C4-2B (cell line): ENCODE data around the gene CSNK2A1.
"Not testable (repeated sequence)": the region's sequence is repeated elsewhere in the genome, so short reads cannot be mapped to it uniquely, and the experiment has no call there.

ENCODE experiments used
- CTCF ChIP-seq: fragments of 450-650 bp; conservative IDR thresholded peaks from 2 replicates; pipeline ENCODE4 v1.5.1; 2017; ENCODE audit warnings: mild to moderate bottlenecking
- ZFX ChIP-seq: fragments of 450-650 bp; IDR thresholded peaks from 2 replicates; pipeline ENCODE4 v1.6.1; 2017

- TF ChIP-seq CTCF, ZFX: not testable (repeated sequence)
Observed at GRCh38 chr20:476561-477249, 66.9 kb downstream of the CSNK2A1 start.
